ENCODE measurements around the gene CPSF2.

DNA sequence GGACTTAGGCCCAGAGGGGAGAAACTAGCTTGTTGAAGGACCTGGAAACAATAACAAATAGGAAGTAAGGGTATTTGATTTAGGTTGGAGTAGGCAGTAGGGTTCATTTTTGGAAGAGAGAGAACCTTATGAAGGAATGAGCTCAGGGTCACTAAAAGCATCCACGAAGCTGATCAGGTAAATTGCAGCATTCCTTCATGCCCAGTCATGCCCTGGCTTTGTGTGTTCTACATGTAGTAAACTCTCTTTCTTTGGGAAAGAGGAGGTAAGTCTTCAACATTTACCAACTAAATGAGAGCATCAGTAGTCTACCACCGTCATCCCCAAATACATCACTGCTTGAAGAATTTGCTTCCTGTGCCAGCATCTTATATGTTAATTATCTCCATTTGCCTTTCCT is 54.7 kb downstream of the CPSF2 start:
- no peak for TF ChIP-seq MAX (IDR thresholded peaks at IDR 0.05)
- TF ChIP-seq NFIC (IDR thresholded peaks at IDR 0.05) = no peak
- no peak for TF ChIP-seq ZBTB7A (IDR thresholded peaks at IDR 0.05; ENCODE audit: low read depth)
- TF ChIP-seq EP300 (IDR thresholded peaks at IDR 0.05; ENCODE audit: borderline replicate concordance) = no peak
- TF ChIP-seq FOXM1 (IDR thresholded peaks at IDR 0.05; ENCODE audit: borderline replicate concordance, low read depth) = no peak
- TF ChIP-seq CEBPB (IDR thresholded peaks at IDR 0.05) = no peak
